PFSK-1 (cell line): ENCODE data around the gene RGS7.

ENCODE experiments used
- FOXP2 ChIP-seq: optimal IDR thresholded peaks from 2 replicates; pipeline ENCODE3; 2011; ENCODE audit warnings: borderline replicate concordance, control low read depth, inconsistent platforms; ENCODE audit not compliant: insufficient read depth; ENCODE audit errors: extremely low read length, extremely low read depth
- POLR2AphosphoS5 ChIP-seq: IDR thresholded peaks from 2 replicates; pipeline ENCODE4 v1.6.1; 2012; ENCODE audit warnings: low read depth, mild to moderate bottlenecking, control low read depth, low read length, moderate library complexity
- SIN3A ChIP-seq: IDR thresholded peaks from 2 replicates; pipeline ENCODE4 v1.6.1; 2012; ENCODE audit warnings: mild to moderate bottlenecking, low read length, moderate library complexity, borderline replicate concordance; ENCODE audit not compliant: insufficient read depth
- TAF1 ChIP-seq: IDR thresholded peaks from 2 replicates; pipeline ENCODE4 v1.6.1; 2012; ENCODE audit warnings: low read length, control low read depth, borderline replicate concordance; ENCODE audit not compliant: insufficient read depth
- TF ChIP-seq, protein P1 (sequence below), 2 experiments: IDR thresholded peaks; 2 replicates each; pipeline versions ENCODE4 v1.6.1 to v1.8.0; 2011 to 2012; ENCODE audit warnings: low read depth in 2 of 2, low read length in 2 of 2, control low read depth in 1 of 2, inconsistent platforms in 1 of 2, mild to moderate bottlenecking in 1 of 2, moderate library complexity in 1 of 2; ENCODE audit not compliant: insufficient read depth in 1 of 2

RGS7 gene

DNA sequence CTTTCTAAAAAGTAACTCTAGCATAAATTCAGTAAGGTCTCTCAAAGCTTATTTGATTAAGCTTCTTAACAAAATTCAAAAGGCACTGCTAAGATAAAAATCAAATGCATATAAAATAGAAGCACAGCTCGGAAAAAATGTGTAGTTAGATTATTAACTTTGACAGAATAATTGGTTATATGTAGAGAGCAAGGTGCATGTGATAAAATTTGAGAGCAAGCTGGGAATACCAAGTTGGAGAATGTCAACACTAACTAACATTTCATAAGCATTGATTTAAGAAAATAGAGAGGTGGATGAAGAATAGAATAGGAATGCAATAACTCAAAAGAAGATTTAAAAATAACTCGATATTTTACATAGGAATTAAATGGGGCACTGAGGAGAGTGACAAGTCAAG is 540.5 kb downstream of the RGS7 start:
- TF ChIP-seq, protein P1, sequence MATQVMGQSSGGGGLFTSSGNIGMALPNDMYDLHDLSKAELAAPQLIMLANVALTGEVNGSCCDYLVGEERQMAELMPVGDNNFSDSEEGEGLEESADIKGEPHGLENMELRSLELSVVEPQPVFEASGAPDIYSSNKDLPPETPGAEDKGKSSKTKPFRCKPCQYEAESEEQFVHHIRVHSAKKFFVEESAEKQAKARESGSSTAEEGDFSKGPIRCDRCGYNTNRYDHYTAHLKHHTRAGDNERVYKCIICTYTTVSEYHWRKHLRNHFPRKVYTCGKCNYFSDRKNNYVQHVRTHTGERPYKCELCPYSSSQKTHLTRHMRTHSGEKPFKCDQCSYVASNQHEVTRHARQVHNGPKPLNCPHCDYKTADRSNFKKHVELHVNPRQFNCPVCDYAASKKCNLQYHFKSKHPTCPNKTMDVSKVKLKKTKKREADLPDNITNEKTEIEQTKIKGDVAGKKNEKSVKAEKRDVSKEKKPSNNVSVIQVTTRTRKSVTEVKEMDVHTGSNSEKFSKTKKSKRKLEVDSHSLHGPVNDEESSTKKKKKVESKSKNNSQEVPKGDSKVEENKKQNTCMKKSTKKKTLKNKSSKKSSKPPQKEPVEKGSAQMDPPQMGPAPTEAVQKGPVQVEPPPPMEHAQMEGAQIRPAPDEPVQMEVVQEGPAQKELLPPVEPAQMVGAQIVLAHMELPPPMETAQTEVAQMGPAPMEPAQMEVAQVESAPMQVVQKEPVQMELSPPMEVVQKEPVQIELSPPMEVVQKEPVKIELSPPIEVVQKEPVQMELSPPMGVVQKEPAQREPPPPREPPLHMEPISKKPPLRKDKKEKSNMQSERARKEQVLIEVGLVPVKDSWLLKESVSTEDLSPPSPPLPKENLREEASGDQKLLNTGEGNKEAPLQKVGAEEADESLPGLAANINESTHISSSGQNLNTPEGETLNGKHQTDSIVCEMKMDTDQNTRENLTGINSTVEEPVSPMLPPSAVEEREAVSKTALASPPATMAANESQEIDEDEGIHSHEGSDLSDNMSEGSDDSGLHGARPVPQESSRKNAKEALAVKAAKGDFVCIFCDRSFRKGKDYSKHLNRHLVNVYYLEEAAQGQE (IDR thresholded peaks at IDR 0.05; ENCODE audit: insufficient read depth in 1 of 2, low read depth in 2 of 2, low read length in 2 of 2), result no peak
- TF ChIP-seq TAF1 (no peak), POLR2AphosphoS5 (no peak), SIN3A (no peak), FOXP2 (no peak)

DNA sequence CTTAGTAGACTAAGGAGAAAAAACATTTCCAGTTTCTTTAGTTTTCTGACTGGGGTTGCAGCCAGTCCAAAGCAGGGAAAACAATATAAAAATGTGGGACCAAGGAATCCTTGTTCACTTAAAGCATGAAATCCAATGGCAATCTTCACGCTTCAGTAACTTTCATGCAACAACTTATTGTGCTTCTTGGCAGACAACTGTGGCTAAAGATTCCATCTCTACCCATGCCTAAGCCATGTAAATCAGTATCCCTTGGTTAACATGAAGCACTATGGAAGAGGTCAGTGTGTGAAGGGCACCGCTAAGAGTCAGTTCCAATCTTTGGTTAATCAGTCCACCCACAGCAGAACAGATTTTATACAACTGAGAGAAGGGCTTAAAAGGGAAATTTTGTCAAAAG is 543.3 kb downstream of the RGS7 start:
- TF ChIP-seq FOXP2, result no peak
- TF ChIP-seq POLR2AphosphoS5, result no peak
- TF ChIP-seq SIN3A, result no peak
- TF ChIP-seq, protein P1 (IDR thresholded peaks at IDR 0.05; ENCODE audit: insufficient read depth in 1 of 2, low read depth in 2 of 2, low read length in 2 of 2), result no peak
- no peak for TF ChIP-seq TAF1

DNA sequence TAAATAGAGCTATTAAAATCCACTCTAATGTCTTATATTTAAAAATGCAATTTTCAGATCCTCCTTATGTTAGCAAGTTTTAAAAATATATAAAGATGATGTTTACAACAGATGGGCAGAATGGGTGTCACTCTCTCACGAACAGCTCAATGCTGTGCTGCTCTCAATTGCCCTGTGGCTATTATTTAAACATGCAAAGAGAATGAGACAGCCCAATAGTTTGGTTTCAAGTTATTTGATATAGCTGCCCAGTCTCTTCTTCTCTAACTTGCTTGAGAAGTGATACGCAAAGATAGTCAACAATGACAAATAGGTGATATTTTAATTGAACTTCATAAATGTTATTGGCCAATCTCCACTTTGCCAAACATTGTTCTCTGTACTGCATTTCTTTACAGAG is 545.7 kb downstream of the RGS7 start:
- no peak for TF ChIP-seq POLR2AphosphoS5

DNA sequence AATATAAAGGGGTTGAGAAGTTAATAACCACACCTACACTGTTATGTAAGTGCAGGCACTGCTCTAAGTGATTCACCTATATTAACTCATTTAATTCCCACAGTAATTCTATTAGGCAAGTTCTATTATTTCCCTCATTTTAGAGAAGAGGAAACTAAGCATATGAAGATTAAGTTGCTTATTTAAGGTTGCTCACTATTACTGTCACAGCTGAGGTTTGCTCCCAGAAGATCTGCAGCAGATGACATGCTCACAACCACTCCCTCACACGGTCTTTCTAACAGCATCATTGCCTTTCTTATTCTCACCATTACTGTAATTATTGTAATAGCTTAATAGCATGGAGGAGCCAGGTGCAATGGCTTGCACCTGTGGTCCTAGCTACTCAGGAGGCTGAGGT is 548.6 kb downstream of the RGS7 start:
- no peak for TF ChIP-seq SIN3A
- no peak for TF ChIP-seq FOXP2
- no peak for TF ChIP-seq POLR2AphosphoS5
- TF ChIP-seq TAF1, result no peak
- TF ChIP-seq, protein P1 (IDR thresholded peaks at IDR 0.05; ENCODE audit: insufficient read depth in 1 of 2, low read depth in 2 of 2, low read length in 2 of 2), result no peak

DNA sequence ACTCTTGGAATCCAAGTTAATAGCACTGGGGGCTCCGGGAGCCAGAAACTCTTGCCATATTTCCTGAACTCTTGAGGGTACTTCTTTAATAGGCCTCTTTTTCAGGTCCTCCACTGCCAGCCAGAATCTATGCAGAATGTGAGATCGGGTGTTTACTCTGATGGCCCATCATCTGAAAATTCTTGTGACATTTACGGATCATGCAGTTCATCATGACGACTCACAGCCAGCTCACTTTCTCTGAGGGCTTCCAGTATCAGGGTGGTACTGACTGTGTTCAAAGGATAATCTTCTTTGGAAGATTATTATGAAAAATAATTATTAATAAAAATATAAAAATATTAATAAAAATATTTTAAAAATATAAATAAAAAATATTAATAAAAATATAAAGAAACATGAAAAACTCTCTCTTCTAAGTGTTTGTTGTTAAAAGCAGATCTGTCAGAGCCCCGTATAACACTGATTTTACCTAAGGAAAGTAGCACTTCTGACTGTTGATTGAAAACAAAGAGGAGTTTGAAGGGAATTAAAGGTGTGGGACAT is 550.7 kb downstream of the RGS7 start:
- TF ChIP-seq, protein P1 (IDR thresholded peaks at IDR 0.05; ENCODE audit: insufficient read depth in 1 of 2, low read depth in 2 of 2, low read length in 2 of 2), result no peak
- TF ChIP-seq POLR2AphosphoS5 (no peak), SIN3A (no peak), FOXP2 (no peak), TAF1 (no peak)
